ENCODE results near the gene C11orf86.

- TF ChIP-seq POLR2AphosphoS5 (IDR thresholded peaks at IDR 0.05; ENCODE audit: low read depth, low read length), result no peak
- TF ChIP-seq SIN3A (IDR thresholded peaks at IDR 0.05; ENCODE audit: borderline replicate concordance, insufficient read depth, low read length), result no peak
- TF ChIP-seq REST (IDR thresholded peaks at IDR 0.05; ENCODE audit: insufficient read depth in 1 of 2, low read depth in 2 of 2, low read length in 2 of 2), result no peak
Measured at GRCh38 chr11:67002297-67002913, 27.3 kb downstream of the C11orf86 start.
